Measurements from ENCODE around the gene VCL.
"Not testable (repeated sequence)": the region's sequence is repeated elsewhere in the genome, so short reads cannot be mapped to it uniquely, and the experiment has no call there.

The VCL gene

GRCh38 chr10:74039561-74040145, 41.7 kb downstream of the VCL start:
- DNase-seq (ENCODE audit: low spot score) = peak; percentile 68

GRCh38 chr10:74040200-74041126, 42.5 kb downstream of the VCL start:
- DNase-seq (ENCODE audit: low spot score) = no peak

DNA sequence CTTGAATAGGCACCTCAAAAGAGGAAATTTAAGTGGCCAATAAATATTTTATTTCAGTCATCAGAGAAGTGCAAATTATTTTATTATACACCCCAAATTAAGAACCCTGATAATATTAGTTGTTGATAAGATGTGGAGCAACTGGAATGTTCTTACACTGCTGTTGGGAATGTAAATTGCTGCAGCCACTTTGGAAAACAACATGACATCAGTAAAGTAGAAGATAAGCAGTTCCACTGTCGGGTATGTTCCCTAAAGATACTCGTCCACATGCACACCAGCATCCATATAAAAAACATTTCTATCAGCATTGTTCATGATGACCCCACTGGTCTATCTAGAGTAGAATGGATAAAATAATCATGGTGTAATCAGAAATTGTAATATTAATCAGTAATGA, 46.5 kb downstream of the VCL start:
- no peak for DNase-seq (ENCODE audit: low spot score)

GRCh38 chr10:74047304-74047703, 49.4 kb downstream of the VCL start:
- DNase-seq (ENCODE audit: low spot score) = peak; percentile 75

DNA sequence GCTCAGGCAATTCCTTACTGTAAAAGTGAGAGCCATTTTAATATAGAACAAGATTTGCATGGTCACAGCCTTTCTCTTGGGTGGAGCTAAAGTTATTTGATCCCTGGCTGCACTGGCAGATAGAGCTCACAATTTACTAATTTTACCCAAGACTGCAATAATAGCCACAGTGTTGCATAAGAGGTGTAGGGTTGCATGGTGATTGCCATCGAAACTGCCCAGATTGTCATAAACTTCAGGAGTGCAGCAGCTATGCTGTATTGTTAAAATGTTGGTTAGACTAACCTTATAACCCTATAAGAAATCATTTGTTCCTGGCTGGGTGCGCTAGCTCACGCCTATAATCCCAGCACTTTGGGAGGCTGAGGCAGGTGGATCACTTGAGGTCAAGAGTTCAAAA, 50.0 kb downstream of the VCL start:
- peak; percentile 44 for DNase-seq (ENCODE audit: low spot score)

DNA sequence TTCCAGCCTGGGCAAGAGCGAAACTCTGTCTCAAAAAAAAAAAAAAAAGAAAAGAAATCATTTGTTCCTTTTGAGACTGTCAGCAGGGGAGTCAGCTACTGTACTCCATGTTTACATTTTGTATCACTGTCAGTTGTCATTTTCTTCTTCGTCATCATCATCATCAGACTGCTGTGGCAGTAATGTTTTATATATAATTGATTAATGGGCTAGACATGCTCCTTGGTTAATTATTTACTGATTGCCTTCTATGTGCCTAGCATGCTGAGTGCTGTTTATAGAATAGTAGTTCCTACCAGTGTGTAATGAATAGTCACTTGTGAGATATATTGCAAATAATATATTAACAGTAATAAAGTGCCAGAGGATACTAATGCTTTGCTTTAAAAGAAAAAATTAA, 50.5 kb downstream of the VCL start:
- DNase-seq (ENCODE audit: low spot score) = no peak

GRCh38 chr10:74049955-74050354, 52.0 kb downstream of the VCL start:
- DNase-seq (ENCODE audit: low spot score) = no peak

GRCh38 chr10:74050653-74051052, 52.7 kb downstream of the VCL start:
- no peak for DNase-seq (ENCODE audit: low spot score)

GRCh38 chr10:74051736-74052342, 53.9 kb downstream of the VCL start:
- no peak for DNase-seq (ENCODE audit: low spot score)

DNA sequence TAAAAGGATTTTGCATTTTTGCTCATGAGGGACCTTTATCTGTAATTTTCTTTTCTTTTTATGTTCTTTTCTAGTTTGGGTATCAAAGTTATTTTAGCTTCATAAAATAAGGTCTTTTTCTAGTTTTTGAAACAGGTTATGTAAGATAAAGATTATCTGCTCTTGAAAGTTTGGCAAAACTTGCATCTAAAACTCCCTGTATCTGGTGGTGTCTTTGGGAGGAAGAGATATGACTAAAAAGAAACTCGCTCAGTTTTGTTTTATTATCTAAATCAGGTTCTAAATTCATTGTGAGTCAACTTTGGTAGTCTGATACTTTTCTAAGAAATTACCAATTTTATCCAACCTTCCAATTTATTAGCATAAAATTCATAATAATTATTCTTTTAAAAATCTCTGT, 55.1 kb downstream of the VCL start:
- DNase-seq (ENCODE audit: low spot score) = no peak

DNA sequence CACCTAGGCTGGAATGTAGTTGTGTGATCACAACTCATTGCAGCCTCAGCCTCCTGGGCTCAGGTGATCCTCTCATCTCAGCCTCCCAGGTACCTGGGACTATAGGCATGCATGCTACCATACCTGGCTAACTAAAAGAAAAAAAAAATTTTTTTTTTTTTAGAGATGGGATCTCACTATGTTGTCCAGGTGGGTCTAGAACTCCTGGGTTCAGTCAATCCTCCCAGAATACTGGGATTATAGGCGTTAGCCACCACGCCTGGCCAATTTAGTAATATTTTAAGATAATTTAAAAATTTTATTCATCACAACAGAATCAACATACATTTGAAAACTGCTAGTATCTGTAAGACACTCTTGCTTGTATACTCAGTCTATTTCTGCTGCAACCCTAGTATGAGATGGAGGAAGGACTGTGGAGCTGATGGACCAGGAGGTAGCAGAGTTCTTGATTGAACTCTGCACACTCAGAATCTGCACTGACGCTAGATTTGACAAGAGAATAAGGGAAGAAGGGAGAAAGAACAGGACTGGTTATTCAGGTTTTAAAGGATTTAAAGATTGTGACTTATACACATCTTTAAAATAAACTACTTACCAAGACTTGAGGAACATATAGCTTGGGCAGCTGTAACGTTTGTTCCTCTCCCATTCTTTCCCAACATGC, 57.6 kb downstream of the VCL start:
- DNase-seq (ENCODE audit: low spot score) = no peak

DNA sequence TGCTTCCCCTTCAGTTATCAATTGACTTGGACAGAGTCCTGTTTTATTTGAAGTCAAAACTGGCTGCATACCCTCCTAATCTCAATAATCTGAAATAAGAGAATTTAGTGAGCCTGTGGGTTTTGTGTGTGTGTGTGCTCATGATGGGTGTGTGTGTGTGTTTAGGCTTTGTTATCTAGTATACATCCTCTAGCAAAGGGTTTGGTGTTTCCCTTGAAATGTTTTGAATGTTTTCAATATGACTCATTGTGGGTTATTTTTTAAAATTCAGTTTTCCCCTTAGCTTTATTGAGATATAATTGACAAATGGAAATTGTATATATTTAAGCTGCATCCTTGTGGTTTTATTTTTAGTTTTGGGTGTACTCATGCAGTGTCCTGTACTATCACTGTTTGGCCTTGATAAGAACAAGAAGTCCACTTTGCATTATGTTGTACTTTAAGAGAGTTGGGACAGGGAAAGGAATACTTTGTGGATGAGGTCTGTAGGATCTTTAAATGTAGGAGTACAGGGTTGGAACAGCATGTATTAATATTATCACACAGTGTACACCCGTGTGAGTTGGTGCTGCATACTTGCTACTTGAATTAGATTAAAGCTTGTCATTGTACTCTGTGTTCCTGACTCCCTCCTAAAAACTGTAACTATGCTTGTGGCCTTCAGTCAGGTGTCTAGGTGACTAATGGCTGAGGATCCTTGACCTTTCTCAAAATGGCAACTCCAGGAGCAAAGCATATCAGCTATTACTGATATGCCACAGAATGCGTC, 58.3 kb downstream of the VCL start:
- DNase-seq (ENCODE audit: low spot score) = peak; percentile 52

GRCh38 chr10:74058071-74058470, 60.2 kb downstream of the VCL start:
- no peak for DNase-seq (ENCODE audit: low spot score)

GRCh38 chr10:74058658-74059057, 60.7 kb downstream of the VCL start:
- no peak for DNase-seq (ENCODE audit: low spot score)

- no peak for DNase-seq (ENCODE audit: low spot score)
These were observed 63.2 kb downstream of the VCL start for GRCh38 chr10:74061104-74061503.

DNA sequence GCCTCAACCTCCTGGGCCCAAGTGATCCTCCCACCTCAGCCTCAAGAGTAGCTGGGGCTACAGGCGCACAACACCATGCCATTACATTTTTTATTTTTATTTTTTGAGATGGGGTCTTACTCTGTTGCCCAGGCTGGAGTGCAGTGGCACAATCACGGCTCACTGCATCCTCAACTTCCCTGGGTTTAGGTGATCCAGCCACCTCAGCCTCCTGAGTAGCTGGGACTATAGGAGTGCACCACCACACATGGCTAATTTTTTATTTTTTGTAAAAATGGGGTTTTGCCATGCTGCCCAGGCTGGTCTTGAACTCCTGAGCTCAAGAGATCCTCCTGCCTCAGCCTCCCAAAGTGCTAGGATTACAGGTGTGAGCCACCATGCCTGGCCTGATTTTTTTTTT, 64.1 kb downstream of the VCL start:
- DNase-seq (ENCODE audit: low spot score) = not testable (repeated sequence)

DNA sequence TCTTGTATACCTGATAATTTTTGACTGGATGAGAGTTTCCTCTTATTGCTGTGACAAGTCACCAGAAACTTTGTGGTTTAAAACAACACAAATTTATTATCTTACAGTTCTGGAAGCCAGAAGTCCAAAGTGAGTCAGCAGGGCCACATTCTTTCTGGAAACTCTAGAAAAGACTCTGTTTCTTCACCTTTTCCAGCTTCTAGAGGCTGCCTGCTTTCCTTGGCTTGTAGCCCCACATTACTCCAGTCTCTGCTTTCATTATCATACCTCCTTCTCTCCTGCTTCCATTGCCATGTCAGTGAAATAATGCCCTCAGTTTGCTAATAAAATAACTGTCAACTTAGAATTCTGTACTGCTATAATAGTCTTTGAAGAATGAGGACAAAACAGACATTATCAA, 65.3 kb downstream of the VCL start:
- no peak for DNase-seq (ENCODE audit: low spot score)

DNA sequence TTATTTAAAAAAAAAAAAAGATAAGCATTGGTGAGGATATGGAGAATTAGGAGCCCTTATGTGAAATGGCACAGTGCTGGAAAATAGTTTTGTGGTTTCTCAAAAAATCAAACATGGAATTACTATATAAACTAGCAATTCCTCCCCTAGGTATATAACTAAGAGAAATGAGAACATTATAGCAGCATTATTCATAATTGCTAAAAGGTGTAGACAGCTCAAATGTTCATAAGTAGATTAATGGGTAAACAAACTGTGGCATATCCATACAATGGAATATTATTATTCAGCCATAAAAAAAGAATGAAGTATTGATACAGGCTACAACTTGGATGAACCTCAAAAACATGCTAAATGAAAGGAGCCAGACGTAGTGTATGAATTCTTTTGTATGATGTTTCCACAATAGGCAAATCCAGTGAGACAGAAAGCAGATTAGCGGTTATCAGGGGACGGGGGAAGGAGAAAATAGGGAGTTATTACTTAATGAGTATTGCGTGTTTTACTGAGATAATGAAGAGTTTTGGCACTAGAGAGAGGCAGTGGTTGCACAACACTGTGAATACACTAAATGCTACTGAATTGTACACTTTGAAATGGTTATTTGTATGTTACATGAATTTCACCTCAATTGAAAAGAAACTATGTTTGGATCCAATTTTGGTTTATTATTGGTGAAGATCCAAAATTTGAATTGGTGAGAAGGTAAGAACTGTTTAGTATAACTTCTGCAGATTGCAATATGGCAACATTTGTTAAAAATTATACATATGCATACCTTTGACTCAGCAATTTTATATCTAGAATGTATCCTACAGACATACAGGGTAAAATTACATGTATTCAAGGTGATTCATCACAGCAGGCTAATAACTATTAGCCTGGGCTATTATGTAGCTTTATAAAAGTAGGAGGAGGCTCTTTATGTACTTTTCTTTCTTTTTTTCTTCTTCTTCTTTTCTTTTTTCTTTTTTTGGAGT, 69.7 kb downstream of the VCL start:
- no peak for DNase-seq (ENCODE audit: low spot score)

GRCh38 chr10:74071157-74071556, 73.2 kb downstream of the VCL start:
- peak; percentile 80 for DNase-seq (ENCODE audit: low spot score)

GRCh38 chr10:74072503-74072902, 74.6 kb downstream of the VCL start:
- no peak for DNase-seq (ENCODE audit: low spot score)

DNA sequence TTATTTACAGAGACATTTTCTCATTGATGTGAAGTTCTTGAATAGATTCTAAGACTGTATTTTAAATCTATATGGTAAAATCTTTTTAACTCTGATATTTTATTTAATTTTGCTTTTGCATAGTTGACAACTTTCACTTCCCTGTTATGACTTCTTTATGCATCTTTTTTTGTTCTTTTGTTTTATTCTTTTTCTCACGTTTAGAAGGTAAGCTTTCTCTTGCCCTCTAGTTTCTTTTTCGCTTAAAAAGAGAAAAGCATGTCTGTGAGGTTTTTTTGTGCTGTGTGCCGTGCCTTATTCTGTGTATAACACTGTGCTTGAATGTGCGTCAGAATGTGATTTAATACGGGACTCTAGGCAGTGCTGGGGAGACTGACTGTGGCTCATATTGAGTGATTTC, 78.0 kb downstream of the VCL start:
- DNase-seq (ENCODE audit: low spot score) = no peak
